Effector CD4-positive, alpha-beta T cell (primary cell): Measurements from ENCODE around the gene MCM10.
"Not testable (repeated sequence)": the region's sequence is repeated elsewhere in the genome, so short reads cannot be mapped to it uniquely, and the experiment has no call there.

Experiments
- DNase-seq: peaks from one replicate; pipeline ENCODE4 v3.0.0-alpha.2; 2020
- total RNA-seq: gene quantifications from one replicate; lab custom pipeline; 2026; lab: John Stamatoyannopoulos, UW

Gene MCM10
- total RNA-seq, result 0.56 reads per million

- peak; percentile 98 for DNase-seq
These were observed at the start of gene MCM10 for GRCh38 chr10:13160934-13161856. Gene MCM10 (plus strand): TSS chr10:13161558. CDS start chr10:13164203, 2,645 bp downstream.

- DNase-seq, result no peak
These were observed 47.8 kb upstream of the MCM10 start for GRCh38 chr10:13113544-13113943.

GRCh38 chr10:13115832-13116803 is 45.2 kb upstream of the MCM10 start:
- no peak for DNase-seq

- DNase-seq, result no peak
These were observed 43.2 kb upstream of the MCM10 start for GRCh38 chr10:13117841-13118783.

- no peak for DNase-seq
These were observed 42.5 kb upstream of the MCM10 start for GRCh38 chr10:13118784-13119410.

GRCh38 chr10:13120786-13121499 is 40.4 kb upstream of the MCM10 start:
- DNase-seq, result no peak

GRCh38 chr10:13121500-13121854 is 39.9 kb upstream of the MCM10 start:
- DNase-seq, result no peak

GRCh38 chr10:13136651-13137050 is 24.7 kb upstream of the MCM10 start:
- no peak for DNase-seq

GRCh38 chr10:13139150-13139549 is 22.2 kb upstream of the MCM10 start:
- DNase-seq, result no peak

GRCh38 chr10:13139676-13140075 is 21.7 kb upstream of the MCM10 start:
- no peak for DNase-seq

GRCh38 chr10:13140627-13141190 is 20.6 kb upstream of the MCM10 start:
- DNase-seq, result no peak

- no peak for DNase-seq
These were observed 17.6 kb upstream of the MCM10 start for GRCh38 chr10:13143766-13144165.

GRCh38 chr10:13144814-13145213 is 16.5 kb upstream of the MCM10 start:
- DNase-seq, result no peak

- no peak for DNase-seq
These were observed 15.0 kb upstream of the MCM10 start for GRCh38 chr10:13146379-13146778.

- DNase-seq, result no peak
These were observed 14.2 kb upstream of the MCM10 start for GRCh38 chr10:13147161-13147560.

- no peak for DNase-seq
These were observed 9.1 kb upstream of the MCM10 start for GRCh38 chr10:13152296-13152695.

GRCh38 chr10:13155860-13156259 is 5.5 kb upstream of the MCM10 start:
- DNase-seq, result not testable (repeated sequence)

GRCh38 chr10:13158401-13158800 is 3.0 kb upstream of the MCM10 start:
- no peak for DNase-seq

GRCh38 chr10:13161857-13162271 is 506 bp downstream of the MCM10 start:
- no peak for DNase-seq

GRCh38 chr10:13163859-13164258 is 2.5 kb downstream of the MCM10 start:
- DNase-seq, result no peak

GRCh38 chr10:13165177-13165576 is 3.8 kb downstream of the MCM10 start:
- DNase-seq, result no peak
